HepG2 (cell line): ENCODE results near the gene HDLBP. TPM values are rescaled to one million over a fixed set of nuclear protein-coding genes. Genes with fewer than 3 reads are reported as not detected.
A peak's percentile ranks its signal among the peaks of the same experiment; 100 is the strongest.

Source experiments
- GABPB1 ChIP-seq: IDR thresholded peaks from 2 replicates; pipeline ENCODE4 v1.6.1; 2016; ENCODE audit warnings: mild to moderate bottlenecking, missing genetic modification reagents, moderate library complexity, missing compliant biosample characterization
- GATAD1 ChIP-seq: IDR thresholded peaks from 2 replicates; pipeline ENCODE4 v1.6.1; 2016; ENCODE audit warnings: missing genetic modification reagents, missing compliant biosample characterization
- GATAD2A ChIP-seq: IDR thresholded peaks from 2 replicates; pipeline ENCODE4 v1.6.1; 2016
- KAT2B ChIP-seq: fragments of 150-350 bp; IDR thresholded peaks from 2 replicates; pipeline ENCODE4 v1.6.1; 2014; ENCODE audit warnings: low read depth, low read length, borderline replicate concordance
- MTA3 ChIP-seq: sonication (generic); formaldehyde crosslinking; IDR thresholded peaks from 2 replicates; pipeline ENCODE4 v1.4.0; 2020; ENCODE audit warnings: missing genetic modification reagents
- ONECUT2 ChIP-seq: sonication (generic); formaldehyde crosslinking; IDR thresholded peaks from 2 replicates; pipeline ENCODE4 v1.4.0; 2020; ENCODE audit warnings: missing genetic modification reagents
- TAF15 ChIP-seq: fragments of 200-400 bp; formaldehyde crosslinking; IDR thresholded peaks from one replicate; pipeline ENCODE4 v1.6.1; 2018; ENCODE audit warnings: mild to moderate bottlenecking, low read depth, low read length; ENCODE audit not compliant: poor library complexity, severe bottlenecking
- ZMAT3 ChIP-seq: sonication (generic); formaldehyde crosslinking; conservative IDR thresholded peaks from 2 replicates; pipeline ENCODE4 v1.7.0; 2021; ENCODE audit warnings: missing genetic modification reagents
- ZNF20 ChIP-seq: sonication (generic); formaldehyde crosslinking; IDR thresholded peaks from 2 replicates; pipeline ENCODE4 v1.4.0; 2020; ENCODE audit warnings: mild to moderate bottlenecking, moderate library complexity, missing genetic modification reagents
- ZNF260 ChIP-seq: sonication (generic); formaldehyde crosslinking; IDR thresholded peaks from 2 replicates; pipeline ENCODE4 v1.4.0; 2020; ENCODE audit warnings: missing genetic modification reagents, low read depth, mild to moderate bottlenecking, borderline replicate concordance
- ZNF44 ChIP-seq: sonication (generic); formaldehyde crosslinking; IDR thresholded peaks from 2 replicates; pipeline ENCODE4 v1.5.1; 2020; ENCODE audit warnings: mild to moderate bottlenecking, missing genetic modification reagents
- ZNF546 ChIP-seq: sonication (generic); formaldehyde crosslinking; conservative IDR thresholded peaks from 2 replicates; pipeline ENCODE4 v1.8.1; 2023; ENCODE audit warnings: mild to moderate bottlenecking, missing genetic modification reagents
- ZNF792 ChIP-seq: IDR thresholded peaks from 2 replicates; pipeline ENCODE4 v1.6.1; 2016
- ZNF816 ChIP-seq: sonication (generic); formaldehyde crosslinking; IDR thresholded peaks from 2 replicates; pipeline ENCODE4 v1.8.0; 2022; ENCODE audit warnings: missing genetic modification reagents, mild to moderate bottlenecking, borderline replicate concordance
- polyA plus RNA-seq, 8 experiments: library from polyadenylated mRNA; depleted of rRNA in 3 of 8; stranded (reverse) in 7 of 8; unstranded in 1 of 8; fragments of >200 nt; fragmentation: Illumina TruSeq in 4 of 8; extraction: Trizol in 4 of 8; gene quantifications; 2 replicates each; pipeline versions ENCODE4 v1.2.1 to v1.2.3, GENCODE V29; 2011 to 2016; ENCODE audit warnings: low read depth in 4 of 8, missing spikeins in 1 of 8, mixed read lengths in 1 of 8; ENCODE audit not compliant: insufficient read depth in 1 of 8
- total RNA-seq, 5 experiments: library from RNA; depleted of rRNA; stranded (reverse); fragments of >200 nt; fragmentation: Illumina TruSeq; extraction: Trizol; gene quantifications; 2 replicates each; pipeline ENCODE4 v1.2.3, GENCODE V29; 2016; ENCODE audit warnings: low read depth in 1 of 5
- TF ChIP-seq, protein P1 (sequence below): sonication (generic); formaldehyde crosslinking; IDR thresholded peaks from 2 replicates; pipeline ENCODE4 v1.4.0; 2020; ENCODE audit warnings: mild to moderate bottlenecking, missing genetic modification reagents
- TF ChIP-seq, protein P2 (sequence below): sonication (generic); formaldehyde crosslinking; IDR thresholded peaks from 2 replicates; pipeline ENCODE4 v1.4.0; 2020; ENCODE audit warnings: low read depth, mild to moderate bottlenecking, missing genetic modification reagents
- TF ChIP-seq, protein P3 (sequence below): sonication (generic); formaldehyde crosslinking; conservative IDR thresholded peaks from 2 replicates; pipeline ENCODE4 v1.5.0; 2020; ENCODE audit warnings: missing genetic modification reagents
- TF ChIP-seq, protein P4 (sequence below): sonication (generic); formaldehyde crosslinking; IDR thresholded peaks from 2 replicates; pipeline ENCODE4 v1.9.0; 2022; ENCODE audit warnings: missing genetic modification reagents, mild to moderate bottlenecking, borderline replicate concordance
- TF ChIP-seq, protein P5 (sequence below): sonication (generic); formaldehyde crosslinking; IDR thresholded peaks from 2 replicates; pipeline ENCODE4 v1.8.0; 2022; ENCODE audit warnings: mild to moderate bottlenecking, missing genetic modification reagents; ENCODE audit not compliant: insufficient replicate concordance

Gene HDLBP
- total and polyA plus RNA-seq, 2 of the 13 experiments (the other 11 are each of a cell fraction or from before 2014, with no cell fraction given) = 464 to 707 TPM

DNA sequence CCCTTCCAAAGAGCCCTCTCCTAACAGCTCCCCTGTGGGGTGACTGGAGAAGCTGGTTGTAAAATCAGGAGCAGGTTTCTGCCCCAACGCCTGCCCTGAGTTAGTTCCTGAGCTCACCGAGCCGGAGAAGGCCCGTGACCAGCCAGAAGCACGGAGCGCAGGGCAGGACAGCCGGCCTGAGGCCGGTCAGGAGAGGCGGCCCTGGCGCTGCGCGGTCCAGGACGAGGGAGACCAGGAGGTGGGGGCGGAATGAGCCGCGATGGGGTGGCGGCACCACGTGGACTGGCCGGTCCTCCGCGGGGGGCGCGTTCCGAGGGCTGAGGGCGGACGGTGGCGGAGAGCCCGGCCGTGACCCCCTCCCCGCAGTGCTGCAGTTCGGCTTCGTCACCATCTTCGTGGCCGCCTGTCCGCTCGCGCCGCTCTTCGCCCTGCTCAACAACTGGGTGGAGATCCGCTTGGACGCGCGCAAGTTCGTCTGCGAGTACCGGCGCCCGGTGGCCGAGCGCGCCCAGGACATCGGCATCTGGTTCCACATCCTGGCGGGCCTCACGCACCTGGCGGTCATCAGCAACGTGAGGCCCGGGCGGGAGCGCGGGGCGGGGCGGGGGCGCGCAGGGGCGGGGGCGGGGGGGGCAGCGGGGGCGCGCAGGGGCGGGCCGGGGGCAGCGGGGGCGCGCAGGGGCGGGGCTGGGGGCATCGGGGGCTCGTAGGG is 98.0 kb downstream of the HDLBP start (continued):
- TF ChIP-seq ZNF44 (peak; percentile 80; the same call in 1 of the 2 replicates), ZMAT3 (CRISPR knock-in tag) (peak; percentile 71; the same call in 1 of the 2 replicates), MTA3 (CRISPR knock-in tag) (no peak), KAT2B (no peak), TAF15 (peak; percentile 18), ZNF792 (peak; percentile 37; the same call in 1 of the 2 replicates), ZNF20 (CRISPR knock-in tag) (no peak), ZNF260 (CRISPR knock-in tag) (no peak), GATAD2A (CRISPR knock-in tag) (peak; percentile 35; the same call in 1 of the 2 replicates), GABPB1 (peak; percentile 80), ZNF816 (CRISPR knock-in tag) (peak; percentile 75), ZNF546 (CRISPR knock-in tag) (peak; percentile 95; the same call in 1 of the 2 replicates), GATAD1 (CRISPR knock-in tag) (peak; percentile 46), ONECUT2 (CRISPR knock-in tag) (no peak)
- TF ChIP-seq, protein P1, sequence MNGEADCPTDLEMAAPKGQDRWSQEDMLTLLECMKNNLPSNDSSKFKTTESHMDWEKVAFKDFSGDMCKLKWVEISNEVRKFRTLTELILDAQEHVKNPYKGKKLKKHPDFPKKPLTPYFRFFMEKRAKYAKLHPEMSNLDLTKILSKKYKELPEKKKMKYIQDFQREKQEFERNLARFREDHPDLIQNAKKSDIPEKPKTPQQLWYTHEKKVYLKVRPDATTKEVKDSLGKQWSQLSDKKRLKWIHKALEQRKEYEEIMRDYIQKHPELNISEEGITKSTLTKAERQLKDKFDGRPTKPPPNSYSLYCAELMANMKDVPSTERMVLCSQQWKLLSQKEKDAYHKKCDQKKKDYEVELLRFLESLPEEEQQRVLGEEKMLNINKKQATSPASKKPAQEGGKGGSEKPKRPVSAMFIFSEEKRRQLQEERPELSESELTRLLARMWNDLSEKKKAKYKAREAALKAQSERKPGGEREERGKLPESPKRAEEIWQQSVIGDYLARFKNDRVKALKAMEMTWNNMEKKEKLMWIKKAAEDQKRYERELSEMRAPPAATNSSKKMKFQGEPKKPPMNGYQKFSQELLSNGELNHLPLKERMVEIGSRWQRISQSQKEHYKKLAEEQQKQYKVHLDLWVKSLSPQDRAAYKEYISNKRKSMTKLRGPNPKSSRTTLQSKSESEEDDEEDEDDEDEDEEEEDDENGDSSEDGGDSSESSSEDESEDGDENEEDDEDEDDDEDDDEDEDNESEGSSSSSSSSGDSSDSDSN = peak; percentile 97
- TF ChIP-seq, protein P2, sequence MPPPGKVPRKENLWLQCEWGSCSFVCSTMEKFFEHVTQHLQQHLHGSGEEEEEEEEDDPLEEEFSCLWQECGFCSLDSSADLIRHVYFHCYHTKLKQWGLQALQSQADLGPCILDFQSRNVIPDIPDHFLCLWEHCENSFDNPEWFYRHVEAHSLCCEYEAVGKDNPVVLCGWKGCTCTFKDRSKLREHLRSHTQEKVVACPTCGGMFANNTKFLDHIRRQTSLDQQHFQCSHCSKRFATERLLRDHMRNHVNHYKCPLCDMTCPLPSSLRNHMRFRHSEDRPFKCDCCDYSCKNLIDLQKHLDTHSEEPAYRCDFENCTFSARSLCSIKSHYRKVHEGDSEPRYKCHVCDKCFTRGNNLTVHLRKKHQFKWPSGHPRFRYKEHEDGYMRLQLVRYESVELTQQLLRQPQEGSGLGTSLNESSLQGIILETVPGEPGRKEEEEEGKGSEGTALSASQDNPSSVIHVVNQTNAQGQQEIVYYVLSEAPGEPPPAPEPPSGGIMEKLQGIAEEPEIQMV = peak; percentile 71; the same call in 1 of the 2 replicates
- TF ChIP-seq, protein P3, sequence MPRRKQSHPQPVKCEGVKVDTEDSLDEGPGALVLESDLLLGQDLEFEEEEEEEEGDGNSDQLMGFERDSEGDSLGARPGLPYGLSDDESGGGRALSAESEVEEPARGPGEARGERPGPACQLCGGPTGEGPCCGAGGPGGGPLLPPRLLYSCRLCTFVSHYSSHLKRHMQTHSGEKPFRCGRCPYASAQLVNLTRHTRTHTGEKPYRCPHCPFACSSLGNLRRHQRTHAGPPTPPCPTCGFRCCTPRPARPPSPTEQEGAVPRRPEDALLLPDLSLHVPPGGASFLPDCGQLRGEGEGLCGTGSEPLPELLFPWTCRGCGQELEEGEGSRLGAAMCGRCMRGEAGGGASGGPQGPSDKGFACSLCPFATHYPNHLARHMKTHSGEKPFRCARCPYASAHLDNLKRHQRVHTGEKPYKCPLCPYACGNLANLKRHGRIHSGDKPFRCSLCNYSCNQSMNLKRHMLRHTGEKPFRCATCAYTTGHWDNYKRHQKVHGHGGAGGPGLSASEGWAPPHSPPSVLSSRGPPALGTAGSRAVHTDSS = 0 out of 2 replicates have a peak, but pooled peaks have one; percentile 47
- TF ChIP-seq, protein P4, sequence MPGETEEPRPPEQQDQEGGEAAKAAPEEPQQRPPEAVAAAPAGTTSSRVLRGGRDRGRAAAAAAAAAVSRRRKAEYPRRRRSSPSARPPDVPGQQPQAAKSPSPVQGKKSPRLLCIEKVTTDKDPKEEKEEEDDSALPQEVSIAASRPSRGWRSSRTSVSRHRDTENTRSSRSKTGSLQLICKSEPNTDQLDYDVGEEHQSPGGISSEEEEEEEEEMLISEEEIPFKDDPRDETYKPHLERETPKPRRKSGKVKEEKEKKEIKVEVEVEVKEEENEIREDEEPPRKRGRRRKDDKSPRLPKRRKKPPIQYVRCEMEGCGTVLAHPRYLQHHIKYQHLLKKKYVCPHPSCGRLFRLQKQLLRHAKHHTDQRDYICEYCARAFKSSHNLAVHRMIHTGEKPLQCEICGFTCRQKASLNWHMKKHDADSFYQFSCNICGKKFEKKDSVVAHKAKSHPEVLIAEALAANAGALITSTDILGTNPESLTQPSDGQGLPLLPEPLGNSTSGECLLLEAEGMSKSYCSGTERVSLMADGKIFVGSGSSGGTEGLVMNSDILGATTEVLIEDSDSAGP (CRISPR knock-in tag) = peak; percentile 89
- TF ChIP-seq, protein P5, sequence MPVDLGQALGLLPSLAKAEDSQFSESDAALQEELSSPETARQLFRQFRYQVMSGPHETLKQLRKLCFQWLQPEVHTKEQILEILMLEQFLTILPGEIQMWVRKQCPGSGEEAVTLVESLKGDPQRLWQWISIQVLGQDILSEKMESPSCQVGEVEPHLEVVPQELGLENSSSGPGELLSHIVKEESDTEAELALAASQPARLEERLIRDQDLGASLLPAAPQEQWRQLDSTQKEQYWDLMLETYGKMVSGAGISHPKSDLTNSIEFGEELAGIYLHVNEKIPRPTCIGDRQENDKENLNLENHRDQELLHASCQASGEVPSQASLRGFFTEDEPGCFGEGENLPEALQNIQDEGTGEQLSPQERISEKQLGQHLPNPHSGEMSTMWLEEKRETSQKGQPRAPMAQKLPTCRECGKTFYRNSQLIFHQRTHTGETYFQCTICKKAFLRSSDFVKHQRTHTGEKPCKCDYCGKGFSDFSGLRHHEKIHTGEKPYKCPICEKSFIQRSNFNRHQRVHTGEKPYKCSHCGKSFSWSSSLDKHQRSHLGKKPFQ (CRISPR knock-in tag) = peak; percentile 70
